Neuron (in vitro differentiated cells): Measurements from ENCODE around the gene DSC3.
"Not testable (repeated sequence)": the region's sequence is repeated elsewhere in the genome, so short reads cannot be mapped to it uniquely, and the experiment has no call there.

ENCODE experiments used
- H2AFZ ChIP-seq: one replicate; pipeline ENCODE4 v1.6.1; 2013; ENCODE audit warnings: low read depth, mild to moderate bottlenecking, inconsistent platforms, low read length, moderate library complexity
- H3K27me3 ChIP-seq: one replicate; pipeline ENCODE4 v1.6.1; 2013; ENCODE audit warnings: low read length; ENCODE audit not compliant: insufficient read depth
- H3K36me3 ChIP-seq: one replicate; pipeline ENCODE4 v1.6.1; 2013; ENCODE audit warnings: low read length; ENCODE audit not compliant: insufficient read depth
- H3K4me1 ChIP-seq: one replicate; pipeline ENCODE4 v1.6.1; 2013; ENCODE audit warnings: low read length; ENCODE audit not compliant: insufficient read depth
- H3K4me3 ChIP-seq: 2 replicates; pipeline ENCODE4 v1.5.1; 2013; ENCODE audit warnings: mild to moderate bottlenecking, low read length, moderate library complexity
- H3K9me3 ChIP-seq: one replicate; pipeline ENCODE4 v1.6.1; 2013; ENCODE audit warnings: low read length

The DSC3 gene

GRCh38 chr18:31034541-31034940 lies 8.0 kb downstream of the DSC3 start:
- Histone ChIP-seq H3K36me3 (no peaks in the 10 kb centered on the region), H3K9me3 (no peaks in the 10 kb centered on the region), H2AFZ (no peak overlapping the region), H3K4me1 (no peaks in the 10 kb centered on the region), H3K4me3 (no peak overlapping the region), H3K27me3 (peaks cover 9% of the 10 kb centered on the region)

- peaks cover 6% of the 10 kb centered on the region for H3K27me3 ChIP-seq
- no peak overlapping the region for H2AFZ ChIP-seq
- no peaks in the 10 kb centered on the region for H3K9me3 ChIP-seq
- no peaks in the 10 kb centered on the region for H3K4me1 ChIP-seq
- no peaks in the 10 kb centered on the region for H3K36me3 ChIP-seq
- H3K4me3 ChIP-seq = no peak overlapping the region
These were observed 11.8 kb downstream of the DSC3 start for GRCh38 chr18:31030574-31031278.

- no peak overlapping the region for H2AFZ ChIP-seq
- no peaks in the 10 kb centered on the region for H3K4me1 ChIP-seq
- H3K4me3 ChIP-seq = no peak overlapping the region
- no peaks in the 10 kb centered on the region for H3K9me3 ChIP-seq
- no peaks in the 10 kb centered on the region for H3K36me3 ChIP-seq
- no peaks in the 10 kb centered on the region for H3K27me3 ChIP-seq
These were observed 26.7 kb downstream of the DSC3 start for GRCh38 chr18:31015715-31016434.

GRCh38 chr18:31011455-31011854 lies 31.1 kb downstream of the DSC3 start:
- not testable (repeated sequence) for H2AFZ ChIP-seq, H3K4me3 ChIP-seq, H3K4me1 ChIP-seq, H3K27me3 ChIP-seq, H3K9me3 ChIP-seq, H3K36me3 ChIP-seq

- H2AFZ ChIP-seq = no peak overlapping the region
- H3K27me3 ChIP-seq = no peaks in the 10 kb centered on the region
- H3K4me3 ChIP-seq = no peak overlapping the region
- H3K36me3 ChIP-seq = no peaks in the 10 kb centered on the region
- no peaks in the 10 kb centered on the region for H3K9me3 ChIP-seq
- H3K4me1 ChIP-seq = no peaks in the 10 kb centered on the region
These were observed 31.9 kb downstream of the DSC3 start for GRCh38 chr18:31010601-31011000.

GRCh38 chr18:30999887-31000628 lies 42.5 kb downstream of the DSC3 start:
- Histone ChIP-seq H2AFZ (no peak overlapping the region), H3K36me3 (no peaks in the 10 kb centered on the region), H3K9me3 (no peaks in the 10 kb centered on the region), H3K4me1 (no peaks in the 10 kb centered on the region), H3K27me3 (peaks cover 4% of the 10 kb centered on the region), H3K4me3 (no peak overlapping the region)

GRCh38 chr18:30999186-30999585 lies 43.4 kb downstream of the DSC3 start:
- Histone ChIP-seq H3K4me1 (no peaks in the 10 kb centered on the region), H2AFZ (no peak overlapping the region), H3K9me3 (no peaks in the 10 kb centered on the region), H3K27me3 (peaks cover 4% of the 10 kb centered on the region), H3K4me3 (no peak overlapping the region), H3K36me3 (no peaks in the 10 kb centered on the region)

- Histone ChIP-seq H3K4me1 (no peaks in the 10 kb centered on the region), H3K36me3 (no peaks in the 10 kb centered on the region), H3K4me3 (no peak overlapping the region), H3K9me3 (no peaks in the 10 kb centered on the region), H2AFZ (no peak overlapping the region), H3K27me3 (no peaks in the 10 kb centered on the region)
These were observed 45.3 kb downstream of the DSC3 start for GRCh38 chr18:30997223-30997622.

- no peaks in the 10 kb centered on the region for H3K4me1 ChIP-seq
- no peak overlapping the region for H3K4me3 ChIP-seq
- H2AFZ ChIP-seq = no peak overlapping the region
- H3K9me3 ChIP-seq = no peaks in the 10 kb centered on the region
- H3K27me3 ChIP-seq = no peaks in the 10 kb centered on the region
- no peaks in the 10 kb centered on the region for H3K36me3 ChIP-seq
These were observed 50.3 kb downstream of the DSC3 start for GRCh38 chr18:30992231-30992630.

GRCh38 chr18:30991397-30991796 lies 51.1 kb downstream of the DSC3 start:
- Histone ChIP-seq H3K36me3 (no peaks in the 10 kb centered on the region), H3K27me3 (no peaks in the 10 kb centered on the region), H3K4me3 (no peak overlapping the region), H3K9me3 (no peaks in the 10 kb centered on the region), H3K4me1 (no peaks in the 10 kb centered on the region), H2AFZ (no peak overlapping the region)

- Histone ChIP-seq H3K27me3 (no peaks in the 10 kb centered on the region), H3K4me1 (no peaks in the 10 kb centered on the region), H2AFZ (no peak overlapping the region), H3K36me3 (no peaks in the 10 kb centered on the region), H3K4me3 (no peak overlapping the region), H3K9me3 (no peaks in the 10 kb centered on the region)
These were observed 53.4 kb downstream of the DSC3 start for GRCh38 chr18:30989141-30989540.

GRCh38 chr18:30988440-30988839 lies 54.1 kb downstream of the DSC3 start:
- H2AFZ ChIP-seq = no peak overlapping the region
- H3K4me3 ChIP-seq = no peak overlapping the region
- H3K9me3 ChIP-seq = no peaks in the 10 kb centered on the region
- H3K4me1 ChIP-seq = no peaks in the 10 kb centered on the region
- no peaks in the 10 kb centered on the region for H3K27me3 ChIP-seq
- no peaks in the 10 kb centered on the region for H3K36me3 ChIP-seq

GRCh38 chr18:30987467-30988241 lies 54.9 kb downstream of the DSC3 start:
- no peaks in the 10 kb centered on the region for H3K36me3 ChIP-seq
- H3K27me3 ChIP-seq = no peaks in the 10 kb centered on the region
- H2AFZ ChIP-seq = no peak overlapping the region
- no peaks in the 10 kb centered on the region for H3K4me1 ChIP-seq
- H3K4me3 ChIP-seq = no peak overlapping the region
- no peaks in the 10 kb centered on the region for H3K9me3 ChIP-seq
